Small intestine (tissue), 7 donors: ENCODE data around the gene NRXN3. TPM values are rescaled to one million over a fixed set of nuclear protein-coding genes. Genes with fewer than 3 reads are reported as not detected.

Experiments
- DNase-seq, 2 donors: peaks; one replicate each; pipeline versions ENCODE4 v3.0.0 to v3.0.0-alpha.2; 2013
- FAIRE-seq: peaks from 2 replicates; lab custom pipeline; 2012; peaks lifted over from hg19 to GRCh38; lab: Jason Lieb, UNC
- H3K27ac ChIP-seq, 3 donors: one replicate each; pipeline ENCODE4 v1.5.1; 2013; ENCODE audit warnings: low read length in 2 of 3, mild to moderate bottlenecking in 2 of 3, control low read depth in 1 of 3, inconsistent platforms in 1 of 3, low read depth in 1 of 3, moderate library complexity in 1 of 3
- H3K27me3 ChIP-seq, 3 donors: one replicate each; pipeline ENCODE4 v1.6.1; 2013; ENCODE audit warnings: low read length in 3 of 3, inconsistent platforms in 1 of 3; ENCODE audit not compliant: control insufficient read depth in 3 of 3, insufficient read depth in 3 of 3
- H3K36me3 ChIP-seq, 3 donors: one replicate each; pipeline ENCODE4 v1.6.1; 2013; ENCODE audit warnings: low read length in 3 of 3, inconsistent platforms in 1 of 3, low read depth in 1 of 3, mild to moderate bottlenecking in 1 of 3, moderate library complexity in 1 of 3; ENCODE audit not compliant: control insufficient read depth in 3 of 3, insufficient read depth in 2 of 3
- H3K4me1 ChIP-seq, 3 donors: one replicate each; pipeline ENCODE4 v1.6.1; 2013; ENCODE audit warnings: low read length in 2 of 3, inconsistent platforms in 1 of 3, low read depth in 1 of 3, mild to moderate bottlenecking in 1 of 3, moderate library complexity in 1 of 3; ENCODE audit not compliant: control insufficient read depth in 3 of 3, insufficient read depth in 2 of 3
- H3K4me3 ChIP-seq, 3 donors: one replicate each; pipeline ENCODE4 v1.5.1; 2013; ENCODE audit warnings: low read length in 3 of 3, control low read depth in 1 of 3, inconsistent platforms in 1 of 3, low read depth in 1 of 3, mild to moderate bottlenecking in 1 of 3, moderate library complexity in 1 of 3
- H3K9me3 ChIP-seq, 2 donors: one replicate each; pipeline ENCODE4 v1.6.1; 2013; ENCODE audit warnings: low read depth in 1 of 2, low read length in 1 of 2; ENCODE audit not compliant: control insufficient read depth in 2 of 2, insufficient read depth in 1 of 2
- WGBS, 3 donors: extraction: QIAGEN DNeasy Blood & Tissue Kit; methylation state at CpG; one replicate each; pipeline ENCODE4 v1.1.7; 2013; 5-methylcytosine and 5-hydroxymethylcytosine counted together
- polyA plus RNA-seq, 4 donors: library from polyadenylated mRNA; stranded (reverse) in 3 of 4; unstranded in 1 of 4; fragments of 200-250 nt in 3 of 4; fragments of 120-200 nt in 1 of 4; gene quantifications; one replicate each; pipeline versions ENCODE4 v1.2.1 to v1.2.3, GENCODE V29; 2013
- donor health status: healthy with polysubstance abuse.
- donor health status: control.
- donor health status: control.
- donor health status: Bipolar disorder and iron deficiency.
- donor health status: healthy.

Gene NRXN3
- polyA plus RNA-seq, 4 donors: 2.3 TPM; not detected in 2

- 58 to 73% (median 72%) methylated on average over 4 of the region's 4 CpGs for WGBS, 3 donors
- Histone ChIP-seq H3K4me3 (no peak overlapping the region), H3K4me1 (no peaks in the 10 kb centered on the region), H3K36me3 (no peaks in the 10 kb centered on the region), H3K27me3 (no peaks in the 10 kb centered on the region), H3K27ac (no peak overlapping the region), H3K9me3 (no peaks in the 10 kb centered on the region)
- no peak for FAIRE-seq
- DNase-seq: no peak
These were observed 1404.9 kb downstream of the NRXN3 start for GRCh38 chr14:79575032-79575431.

DNA sequence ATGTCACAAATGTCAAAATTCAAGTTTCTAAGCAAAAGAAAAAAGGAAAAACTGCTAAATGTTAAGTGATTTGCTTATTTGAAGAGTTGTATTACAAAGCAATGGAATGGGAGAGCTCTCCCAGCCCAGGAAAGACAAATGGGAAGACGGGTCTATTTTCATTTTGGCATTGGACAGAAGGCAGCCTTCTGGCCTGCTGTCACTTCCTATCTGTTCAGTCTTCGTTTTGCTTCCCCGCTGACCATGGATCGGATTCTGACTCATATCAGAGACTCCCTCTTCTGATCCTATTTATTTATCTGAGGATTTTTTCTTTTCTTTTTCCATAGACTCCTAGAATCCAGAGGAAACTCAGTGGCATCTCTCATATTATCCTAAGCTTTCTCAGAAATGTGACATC is 1406.3 kb downstream of the NRXN3 start:
- Histone ChIP-seq H3K36me3 (no peaks in the 10 kb centered on the region), H3K27ac (no peak overlapping the region), H3K9me3 (no peaks in the 10 kb centered on the region), H3K4me1 (no peaks in the 10 kb centered on the region), H3K4me3 (no peak overlapping the region), H3K27me3 (no peaks in the 10 kb centered on the region)
- FAIRE-seq: no peak
- no peak for DNase-seq
- WGBS, 3 donors: 69 to 89% (median 87%) methylated on average over 4 of the region's 4 CpGs

DNA sequence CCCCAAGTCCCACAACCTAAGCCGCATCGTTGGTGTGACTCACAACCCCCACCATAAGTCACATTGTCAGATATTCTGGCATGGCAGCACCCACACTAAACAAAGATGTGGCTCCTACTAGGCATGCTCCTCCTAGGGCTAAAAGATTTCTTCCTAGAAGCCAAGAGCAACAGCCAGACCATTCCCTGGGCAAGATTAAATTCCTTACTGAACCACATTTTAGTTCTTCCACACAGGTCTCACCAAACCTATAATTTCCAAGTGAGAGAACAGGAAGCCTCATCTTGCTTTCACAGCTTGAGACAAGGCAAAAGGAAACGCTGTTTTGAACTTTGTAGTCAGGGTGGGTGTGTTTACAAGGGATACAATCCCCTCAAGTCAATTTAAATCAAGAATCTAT is 1408.3 kb downstream of the NRXN3 start:
- H3K27ac ChIP-seq: no peak overlapping the region
- H3K4me3 ChIP-seq: no peak overlapping the region
- H3K4me1 ChIP-seq: no peaks in the 10 kb centered on the region
- DNase-seq: no peak
- WGBS, 3 donors: 67 to 77% (median 69%) methylated on average over 3 of the region's 3 CpGs
- H3K9me3 ChIP-seq: no peaks in the 10 kb centered on the region
- H3K36me3 ChIP-seq: no peaks in the 10 kb centered on the region
- no peaks in the 10 kb centered on the region for H3K27me3 ChIP-seq
- FAIRE-seq: no peak

GRCh38 chr14:79580414-79580813 is 1410.2 kb downstream of the NRXN3 start:
- Histone ChIP-seq H3K4me3 (no peak overlapping the region), H3K4me1 (no peaks in the 10 kb centered on the region), H3K36me3 (no peaks in the 10 kb centered on the region), H3K27ac (no peak overlapping the region), H3K9me3 (no peaks in the 10 kb centered on the region), H3K27me3 (no peaks in the 10 kb centered on the region)
- FAIRE-seq (no peak), DNase-seq (no peak)
- WGBS, 3 donors: 31 to 55% (median 38%) methylated on average over 2 of the region's 2 CpGs

- 77 to 84% (median 77%) methylated on average over 4 of the region's 4 CpGs for WGBS, 3 donors
- DNase-seq: no peak
- Histone ChIP-seq H3K36me3 (no peaks in the 10 kb centered on the region), H3K4me3 (no peak overlapping the region), H3K27ac (no peak overlapping the region), H3K4me1 (no peaks in the 10 kb centered on the region), H3K27me3 (no peaks in the 10 kb centered on the region), H3K9me3 (no peaks in the 10 kb centered on the region)
- no peak for FAIRE-seq
These were observed 1410.7 kb downstream of the NRXN3 start for GRCh38 chr14:79580906-79581305.

- Histone ChIP-seq H3K9me3 (no peaks in the 10 kb centered on the region), H3K36me3 (no peaks in the 10 kb centered on the region), H3K27me3 (no peaks in the 10 kb centered on the region), H3K4me1 (no peaks in the 10 kb centered on the region), H3K27ac (no peak overlapping the region), H3K4me3 (no peak overlapping the region)
- no peak for FAIRE-seq
- 66 to 72% (median 70%) methylated on average over 4 of the region's 4 CpGs for WGBS, 3 donors
- no peak for DNase-seq
These were observed 1411.9 kb downstream of the NRXN3 start for GRCh38 chr14:79581912-79582576.

GRCh38 chr14:79583738-79584408 is 1413.7 kb downstream of the NRXN3 start:
- Histone ChIP-seq H3K9me3 (no peaks in the 10 kb centered on the region), H3K4me3 (no peak overlapping the region), H3K27me3 (no peaks in the 10 kb centered on the region), H3K36me3 (no peaks in the 10 kb centered on the region), H3K27ac (no peak overlapping the region), H3K4me1 (no peaks in the 10 kb centered on the region)
- FAIRE-seq (no peak), DNase-seq (no peak)
- 68 to 88% (median 86%) methylated on average over 4 of the region's 4 CpGs for WGBS, 3 donors

GRCh38 chr14:79584679-79585078 is 1414.5 kb downstream of the NRXN3 start:
- WGBS, 3 donors: 63 to 81% (median 65%) methylated on average over 2 of the region's 2 CpGs
- no peak for FAIRE-seq
- Histone ChIP-seq H3K4me1 (no peaks in the 10 kb centered on the region), H3K27me3 (no peaks in the 10 kb centered on the region), H3K36me3 (no peaks in the 10 kb centered on the region), H3K4me3 (no peak overlapping the region), H3K9me3 (no peaks in the 10 kb centered on the region), H3K27ac (no peak overlapping the region)
- no peak for DNase-seq
